SK-N-MC (cell line): ENCODE measurements around the gene PDE5A.

Source experiments
- DNase-seq: peaks from one replicate; pipeline ENCODE4 v3.0.0-alpha.2; 2011; ENCODE audit warnings: low read depth, low spot score
- H3K27ac ChIP-seq: fragments of 200-600 bp; sonication (generic); 2 replicates; pipeline ENCODE4 v1.5.1; 2016; ENCODE audit warnings: mixed run types
- H3K36me3 ChIP-seq: fragments of 200-600 bp; sonication (generic); 2 replicates; pipeline ENCODE4 v1.6.1; 2017; ENCODE audit warnings: antibody characterized with exemption, low read length, mixed read lengths; ENCODE audit not compliant: insufficient read depth
- H3K4me3 ChIP-seq: fragments of 200-600 bp; sonication (generic); 2 replicates; pipeline ENCODE4 v1.5.1; 2016
- H3K9ac ChIP-seq: fragments of 200-600 bp; sonication (generic); 2 replicates; pipeline ENCODE4 v1.8.0; 2017; ENCODE audit warnings: mixed run types, mixed read lengths; ENCODE audit not compliant: insufficient read length
- H3K9me3 ChIP-seq: fragments of 200-600 bp; sonication (generic); 2 replicates; pipeline ENCODE4 v1.6.1; 2017; ENCODE audit warnings: low read depth, mild to moderate bottlenecking, antibody characterized with exemption, low read length, moderate library complexity, mixed read lengths
- EZH2 ChIP-seq: fragments of 200-600 bp; sonication (generic); IDR thresholded peaks from one replicate; pipeline ENCODE4 v1.6.1; 2017; ENCODE audit warnings: antibody characterized with exemption
- FOXP2 ChIP-seq: optimal IDR thresholded peaks from 2 replicates; pipeline ENCODE3; 2011; ENCODE audit warnings: mild to moderate bottlenecking, moderate library complexity; ENCODE audit not compliant: insufficient read depth; ENCODE audit errors: extremely low read length, control extremely low read depth
- POLR2AphosphoS5 ChIP-seq: IDR thresholded peaks from 2 replicates; pipeline ENCODE4 v1.6.1; 2012; ENCODE audit warnings: mild to moderate bottlenecking, low read depth, low read length, borderline replicate concordance

PDE5A gene

DNA sequence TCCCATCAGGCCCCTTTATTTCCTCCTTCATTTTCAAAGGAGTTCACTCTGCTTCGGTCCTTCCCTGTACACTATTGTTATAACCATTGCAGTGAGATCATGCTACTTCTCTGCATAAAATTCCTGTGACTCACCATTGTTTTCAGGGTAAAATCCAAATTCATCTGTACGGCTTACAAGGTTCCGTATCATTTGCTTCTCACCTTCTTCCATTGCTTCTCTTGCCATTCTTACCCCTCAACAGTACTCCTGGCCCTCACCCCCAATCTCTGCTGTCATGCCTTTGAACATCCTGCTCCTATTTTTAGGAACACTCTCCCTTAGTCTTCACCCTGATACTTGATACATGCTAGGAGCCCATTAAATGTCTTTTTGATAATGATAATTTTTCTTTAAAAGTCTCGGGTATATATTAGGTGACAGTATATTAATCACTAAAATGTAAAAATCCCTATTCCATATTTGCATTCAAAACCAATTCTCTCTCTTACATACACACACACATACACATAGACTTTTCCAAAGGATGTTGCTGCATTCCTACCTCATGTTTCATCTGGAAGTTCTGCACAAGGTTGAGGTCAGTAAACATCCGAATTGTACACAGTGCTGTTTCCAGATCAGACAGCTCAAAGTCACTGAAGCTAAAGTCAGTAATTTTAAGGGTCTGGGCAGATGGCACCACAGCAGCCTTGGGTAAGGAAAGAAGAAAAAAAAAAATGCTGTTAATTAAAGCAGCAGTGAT is 103.4 kb downstream of the PDE5A start:
- Histone ChIP-seq H3K27ac (no peak overlapping the region), H3K9ac (no peak overlapping the region), H3K9me3 (no peaks in the 10 kb centered on the region), H3K36me3 (no peaks in the 10 kb centered on the region), H3K4me3 (no peak overlapping the region)
- no peak for DNase-seq
- TF ChIP-seq EZH2 (no peak), POLR2AphosphoS5 (no peak), FOXP2 (no peak)

GRCh38 chr4:119523399-119523798 is 105.2 kb downstream of the PDE5A start:
- DNase-seq, result no peak
- H3K4me3 ChIP-seq, result no peak overlapping the region
- no peak overlapping the region for H3K27ac ChIP-seq
- no peaks in the 10 kb centered on the region for H3K9me3 ChIP-seq
- no peak for TF ChIP-seq FOXP2
- TF ChIP-seq POLR2AphosphoS5, result no peak
- no peak for TF ChIP-seq EZH2
- no peak overlapping the region for H3K9ac ChIP-seq
- H3K36me3 ChIP-seq, result 0 out of 2 replicates have a peak, but pooled peaks cover 1% of the 10 kb centered on the region

- TF ChIP-seq FOXP2 (no peak), POLR2AphosphoS5 (no peak), EZH2 (no peak)
- H3K9me3 ChIP-seq, result no peaks in the 10 kb centered on the region
- DNase-seq, result no peak
- no peak overlapping the region for H3K4me3 ChIP-seq
- H3K36me3 ChIP-seq, result peaks cover 9% of the 10 kb centered on the region
- no peak overlapping the region for H3K9ac ChIP-seq
- H3K27ac ChIP-seq, result no peak overlapping the region
These were observed 107.3 kb downstream of the PDE5A start for GRCh38 chr4:119521268-119521667.

DNA sequence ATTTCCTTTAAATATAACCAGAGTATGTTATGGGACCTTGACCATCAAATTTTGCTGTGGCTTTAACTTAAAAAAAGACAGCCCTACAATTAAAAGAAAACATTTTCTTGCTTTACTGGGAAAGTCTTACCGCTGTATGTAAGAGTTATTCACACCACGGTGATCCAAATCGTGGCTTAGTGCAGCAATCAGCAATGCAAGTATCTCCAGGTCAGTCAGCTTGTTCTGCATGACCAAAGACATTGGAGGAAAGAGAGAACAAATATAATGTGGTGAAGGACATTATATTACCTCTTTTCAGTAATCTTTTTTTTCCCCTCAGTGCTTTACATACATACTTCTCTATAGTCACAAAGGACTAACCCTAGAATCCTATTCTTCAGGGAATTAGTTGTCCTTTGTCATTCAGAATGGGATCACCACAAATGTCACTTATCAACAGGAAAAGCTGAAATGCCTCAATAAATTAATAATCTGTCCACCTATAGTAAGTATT is 109.6 kb downstream of the PDE5A start:
- H3K9ac ChIP-seq, result no peak overlapping the region

GRCh38 chr4:119518230-119518892 is 110.2 kb downstream of the PDE5A start:
- Histone ChIP-seq H3K27ac (no peak overlapping the region), H3K9me3 (no peaks in the 10 kb centered on the region), H3K36me3 (peaks cover 19% of the 10 kb centered on the region), H3K9ac (no peak overlapping the region), H3K4me3 (no peak overlapping the region)
- no peak for DNase-seq
- no peak for TF ChIP-seq FOXP2
- TF ChIP-seq POLR2AphosphoS5, result no peak
- no peak for TF ChIP-seq EZH2

More for the DNA sequence above, 109.6 kb downstream of the PDE5A start:
- no peak overlapping the region for H3K4me3 ChIP-seq
- H3K9me3 ChIP-seq, result no peaks in the 10 kb centered on the region
- no peak for DNase-seq
- H3K27ac ChIP-seq, result no peak overlapping the region
- no peak for TF ChIP-seq EZH2
- no peak for TF ChIP-seq FOXP2
- TF ChIP-seq POLR2AphosphoS5, result no peak
- peaks cover 13% of the 10 kb centered on the region for H3K36me3 ChIP-seq

DNA sequence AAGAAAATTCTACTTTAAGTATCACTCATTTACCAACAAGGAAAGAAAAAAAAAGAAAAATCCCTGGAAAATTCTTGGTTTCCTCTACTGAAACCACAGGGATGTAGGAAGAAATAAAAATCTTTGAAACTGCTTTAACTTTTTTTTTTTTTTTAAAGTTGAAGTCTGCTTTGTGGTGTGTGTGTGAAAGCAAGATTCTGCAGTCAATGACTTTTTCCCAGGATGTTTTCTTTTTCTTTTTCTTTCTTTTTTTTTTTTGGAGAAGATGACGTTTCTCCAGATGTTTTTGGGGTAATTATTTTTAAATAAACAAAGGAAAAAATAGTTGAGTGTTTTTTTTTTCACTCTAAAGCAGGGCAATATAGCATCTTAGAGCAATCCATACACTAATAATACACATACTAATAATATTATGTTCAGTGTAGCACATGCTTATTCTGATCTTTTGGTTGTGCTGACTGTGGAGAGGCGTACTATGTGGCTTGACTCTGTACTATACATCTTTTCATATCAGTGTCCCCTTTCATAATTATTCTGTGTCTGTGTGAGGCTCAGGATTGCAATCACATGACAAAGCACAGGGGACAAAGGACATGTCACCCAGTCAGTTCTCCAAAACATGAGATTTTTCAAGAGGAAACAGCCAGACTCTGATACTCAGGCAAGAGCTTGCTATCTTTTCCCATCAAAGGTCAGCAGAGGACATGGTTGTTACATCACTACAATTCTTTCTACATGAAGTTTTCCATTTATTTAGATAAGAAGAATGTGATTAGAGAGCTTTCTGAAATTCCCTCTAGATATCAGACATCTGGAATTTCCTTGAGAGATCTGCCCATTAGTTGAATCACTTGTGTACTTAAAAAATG is 111.0 kb downstream of the PDE5A start:
- Histone ChIP-seq H3K4me3 (no peak overlapping the region), H3K27ac (no peak overlapping the region), H3K9ac (no peak overlapping the region), H3K9me3 (no peaks in the 10 kb centered on the region), H3K36me3 (peaks cover 19% of the 10 kb centered on the region)
- DNase-seq, result no peak
- TF ChIP-seq EZH2, result no peak
- TF ChIP-seq FOXP2, result no peak
- TF ChIP-seq POLR2AphosphoS5, result no peak

DNA sequence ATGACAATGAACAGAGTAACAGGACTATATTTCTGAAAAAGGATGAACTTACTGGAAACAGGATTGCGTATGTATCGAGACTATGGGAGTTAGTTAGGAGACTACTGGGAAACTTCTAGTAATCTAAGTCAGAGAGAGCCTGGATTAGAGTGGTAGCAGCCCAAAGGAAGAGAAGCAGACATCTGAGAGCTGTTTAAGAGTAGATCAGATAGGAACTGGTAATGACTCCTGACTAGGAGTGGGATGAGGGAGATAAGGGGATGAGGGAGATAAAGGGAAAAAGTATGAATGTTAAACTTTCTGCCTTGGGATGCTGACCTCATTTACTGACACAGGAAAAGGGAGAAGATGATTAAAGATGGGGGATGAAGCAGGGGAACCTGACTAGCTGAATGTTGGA is 116.2 kb downstream of the PDE5A start:
- Histone ChIP-seq H3K9me3 (no peaks in the 10 kb centered on the region), H3K27ac (no peak overlapping the region), H3K4me3 (no peak overlapping the region), H3K9ac (no peak overlapping the region), H3K36me3 (peaks cover 12% of the 10 kb centered on the region)
- TF ChIP-seq POLR2AphosphoS5, result no peak
- TF ChIP-seq FOXP2, result no peak
- no peak for TF ChIP-seq EZH2
- DNase-seq, result no peak
